GF-D8 (cell line): ENCODE data around the gene ENPP6.
"Not testable (repeated sequence)": the region's sequence is repeated elsewhere in the genome, so short reads cannot be mapped to it uniquely, and the experiment has no call there.

Source experiments
- DNase-seq: peaks from one replicate; lab custom pipeline; 2025; lab: John Stamatoyannopoulos, UW

Gene ENPP6

GRCh38 chr4:184061582-184061981, 156.1 kb downstream of the ENPP6 start:
- no peak for DNase-seq

GRCh38 chr4:184059099-184059498, 158.6 kb downstream of the ENPP6 start:
- no peak for DNase-seq

- DNase-seq: no peak
Measured at GRCh38 chr4:184058026-184058425, 159.6 kb downstream of the ENPP6 start.

DNA sequence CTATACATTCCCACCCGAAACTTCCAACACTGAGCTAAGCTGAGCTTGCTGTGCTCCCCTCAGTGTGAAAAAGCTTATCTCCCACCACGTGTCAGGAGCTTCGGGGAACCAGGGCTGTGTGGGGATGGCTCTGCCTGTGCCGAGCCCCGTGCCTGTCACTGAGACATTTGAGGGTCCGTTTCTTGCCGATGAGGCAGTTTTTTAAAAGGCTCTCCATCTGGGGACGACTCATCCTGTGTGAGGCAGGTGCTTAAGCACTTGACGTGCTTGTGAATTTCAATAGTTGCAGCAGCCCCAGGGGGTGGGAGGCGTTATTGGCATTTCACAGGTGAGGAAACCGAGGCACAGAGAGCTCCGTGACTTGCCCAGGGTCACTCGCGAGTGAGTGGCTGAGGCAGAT, 160.8 kb downstream of the ENPP6 start:
- DNase-seq: no peak

GRCh38 chr4:184053434-184053833, 164.2 kb downstream of the ENPP6 start:
- no peak for DNase-seq

DNA sequence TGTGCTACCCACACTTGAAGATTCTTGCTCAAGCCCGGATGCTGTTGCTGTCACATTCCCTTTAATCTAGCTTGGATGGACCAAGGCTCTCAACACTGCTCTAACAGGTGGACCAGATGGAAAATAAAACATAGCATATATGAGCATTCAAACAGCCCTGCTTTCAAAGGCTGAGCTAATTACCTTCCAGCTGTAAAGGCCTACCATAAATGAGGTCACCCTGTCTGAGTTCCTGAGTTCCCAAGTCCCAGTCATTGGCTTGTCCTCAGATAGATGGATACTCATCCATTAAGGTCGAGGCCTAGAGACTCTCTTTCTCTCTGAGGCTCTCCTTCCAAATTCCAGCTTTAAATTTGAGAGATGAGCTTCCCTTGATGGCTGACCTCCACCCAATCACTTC, 165.1 kb downstream of the ENPP6 start:
- no peak for DNase-seq

DNA sequence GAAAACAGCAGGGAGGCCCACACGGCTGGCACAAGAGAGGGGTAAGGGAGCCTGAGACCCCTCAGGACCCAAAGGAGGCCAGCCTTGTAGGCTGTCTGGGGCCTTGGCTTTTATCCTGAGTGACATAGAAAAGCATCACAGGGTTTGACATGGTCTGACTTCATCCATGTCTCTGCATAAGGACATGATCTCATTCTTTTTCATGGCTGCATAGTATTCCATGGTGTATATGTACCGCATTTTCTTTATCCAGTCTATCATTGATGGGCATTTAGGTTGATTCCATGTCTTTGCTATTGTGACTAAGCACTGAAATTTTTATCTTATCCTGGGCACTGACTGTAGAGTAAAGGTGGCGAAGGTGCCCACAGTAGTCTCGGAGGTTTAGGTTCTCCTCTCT, 166.4 kb downstream of the ENPP6 start:
- DNase-seq: not testable (repeated sequence)

DNA sequence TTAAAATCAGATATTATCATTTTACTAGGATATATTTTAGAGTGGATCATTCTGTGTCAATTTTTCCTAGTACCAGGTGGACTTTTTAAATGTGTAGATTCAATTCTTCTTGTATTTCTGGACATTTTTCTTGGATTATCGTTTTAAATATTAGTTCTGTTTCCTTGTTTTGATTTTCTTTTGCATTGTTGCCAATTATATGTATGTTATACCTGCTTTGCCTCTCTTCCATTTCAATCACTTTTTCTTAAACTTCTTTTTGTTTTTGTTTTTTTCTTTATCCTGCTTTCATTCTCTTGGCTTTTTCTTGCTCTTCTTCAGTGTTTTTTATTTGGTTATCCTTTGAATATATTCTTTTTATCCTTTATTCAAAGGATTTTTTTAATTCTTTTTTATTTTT, 171.5 kb downstream of the ENPP6 start:
- DNase-seq: no peak

DNA sequence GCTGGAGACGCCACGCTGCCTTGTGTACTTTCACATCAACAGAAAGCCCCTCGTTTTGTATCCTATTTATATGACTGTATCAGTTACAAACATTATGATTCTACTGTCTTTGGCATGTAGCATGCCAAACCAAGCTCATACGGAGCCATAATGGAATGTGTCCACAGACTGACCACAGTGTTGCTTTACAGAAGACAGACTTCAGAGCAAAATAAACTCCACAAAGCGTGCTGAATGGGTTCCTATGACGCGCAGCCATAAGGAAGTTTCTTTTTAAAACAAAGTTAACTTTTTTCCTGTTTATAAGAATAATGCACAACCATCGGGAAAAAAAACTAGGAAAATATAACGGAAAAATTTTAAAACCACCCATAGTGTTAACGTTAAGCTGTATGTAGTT, 176.5 kb downstream of the ENPP6 start:
- DNase-seq: no peak

DNA sequence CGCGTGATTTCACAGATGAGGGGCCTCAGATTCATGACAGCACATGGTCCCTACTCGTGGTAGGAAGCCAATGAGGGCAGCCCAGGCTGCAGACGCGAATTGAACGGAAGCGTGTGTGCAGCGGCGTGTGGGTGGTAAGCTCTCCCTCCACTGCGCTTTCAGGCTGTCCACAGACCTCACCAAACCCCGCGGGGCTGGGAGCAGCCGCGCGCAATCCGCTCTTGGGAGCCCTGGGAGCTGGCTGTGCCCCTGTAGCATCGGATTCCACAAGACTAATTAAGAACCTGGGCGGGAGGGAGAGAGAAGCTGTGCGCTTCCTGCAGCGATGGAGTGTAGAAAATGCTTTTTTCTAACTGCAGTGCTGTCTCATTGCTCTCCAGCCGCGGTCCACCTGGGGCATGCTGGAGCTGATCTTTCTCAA, 177.7 kb downstream of the ENPP6 start:
- DNase-seq: no peak
